OCI-LY7 (cell line): Measurements from ENCODE around the gene RNF207.

Source experiments
- CTCF ChIP-seq: fragments of 200-600 bp; sonication (generic); conservative IDR thresholded peaks from 2 replicates; pipeline ENCODE4 v1.5.1; 2014; ENCODE audit warnings: mild to moderate bottlenecking, antibody characterized with exemption, low read length, moderate library complexity, mixed read lengths
- EZH2phosphoT487 ChIP-seq: fragments of 200-600 bp; sonication (generic); IDR thresholded peaks from 2 replicates; pipeline ENCODE4 v1.6.1; 2018; ENCODE audit warnings: low read depth, borderline replicate concordance, mild to moderate bottlenecking, mixed run types, antibody characterized with exemption, low read length, moderate library complexity, mixed read lengths

GRCh38 chr1:6269296-6269695, 63.4 kb downstream of the RNF207 start:
- TF ChIP-seq CTCF (no peak), EZH2phosphoT487 (no peak)
